HepG2 (cell line): ENCODE measurements around the gene NACC2. TPM values are rescaled to one million over a fixed set of nuclear protein-coding genes. Genes with fewer than 3 reads are reported as not detected.

Experiments used
- BRD4 ChIP-seq: sonication (generic); formaldehyde crosslinking; IDR thresholded peaks from 2 replicates; pipeline ENCODE4 v1.4.0; 2020; ENCODE audit warnings: missing genetic modification reagents
- CEBPG ChIP-seq: IDR thresholded peaks from 2 replicates; pipeline ENCODE4 v1.6.1; 2016
- ELF3 ChIP-seq: IDR thresholded peaks from 2 replicates; pipeline ENCODE4 v1.6.1; 2016; ENCODE audit warnings: missing genetic modification reagents, missing compliant biosample characterization
- GTF2F1 ChIP-seq: fragments of 150-350 bp; IDR thresholded peaks from 2 replicates; pipeline ENCODE4 v1.6.1; 2014; ENCODE audit warnings: low read length
- KDM1A ChIP-seq: IDR thresholded peaks from 2 replicates; pipeline ENCODE4 v1.6.1; 2016; ENCODE audit warnings: missing compliant biosample characterization
- LCORL ChIP-seq, 2 experiments: fragments of 450-650 bp in 1 of 2; sonication (generic) in 1 of 2; formaldehyde crosslinking in 1 of 2; IDR thresholded peaks; 2 replicates each; pipeline versions ENCODE4 v1.5.0 to v1.6.1; 2017 to 2020; ENCODE audit warnings: antibody characterized with exemption in 1 of 2, missing genetic modification reagents in 1 of 2
- MAFF ChIP-seq: IDR thresholded peaks from 2 replicates; pipeline ENCODE4 v1.6.1; 2011; ENCODE audit warnings: low read depth, low read length, improper control_type of control experiment
- MED1 ChIP-seq: sonication (generic); formaldehyde crosslinking; IDR thresholded peaks from 2 replicates; pipeline ENCODE4 v1.4.0; 2020; ENCODE audit warnings: missing genetic modification reagents
- NFKBIZ ChIP-seq: IDR thresholded peaks from 2 replicates; pipeline ENCODE4 v1.6.1; 2018; ENCODE audit warnings: missing genetic modification reagents, missing compliant biosample characterization
- SIN3B ChIP-seq: fragments of 150-350 bp; IDR thresholded peaks from 2 replicates; pipeline ENCODE4 v1.6.1; 2014; ENCODE audit warnings: low read length
- SMAD1 ChIP-seq: sonication (generic); formaldehyde crosslinking; IDR thresholded peaks from 2 replicates; pipeline ENCODE4 v1.4.0; 2020; ENCODE audit warnings: missing genetic modification reagents, low read depth, mild to moderate bottlenecking, borderline replicate concordance
- SNAI1 ChIP-seq: sonication (generic); formaldehyde crosslinking; IDR thresholded peaks from 2 replicates; pipeline ENCODE4 v1.5.0; 2020; ENCODE audit warnings: mild to moderate bottlenecking, missing genetic modification reagents, borderline replicate concordance
- ZBTB10 ChIP-seq: sonication (generic); formaldehyde crosslinking; IDR thresholded peaks from 2 replicates; pipeline ENCODE4 v1.4.0; 2020; ENCODE audit warnings: missing genetic modification reagents, borderline replicate concordance
- ZBTB33 ChIP-seq: sonication (generic); formaldehyde crosslinking; IDR thresholded peaks from 2 replicates; pipeline ENCODE4 v1.4.0; 2020; ENCODE audit warnings: missing genetic modification reagents
- ZFP1 ChIP-seq: IDR thresholded peaks from 2 replicates; pipeline ENCODE4 v1.6.1; 2016
- ZKSCAN5 ChIP-seq: sonication (generic); formaldehyde crosslinking; IDR thresholded peaks from 2 replicates; pipeline ENCODE4 v1.5.1; 2020; ENCODE audit warnings: mild to moderate bottlenecking, missing genetic modification reagents
- ZNF274 ChIP-seq: sonication (generic); formaldehyde crosslinking; IDR thresholded peaks from 2 replicates; pipeline ENCODE4 v1.5.1; 2020; ENCODE audit warnings: mild to moderate bottlenecking, missing genetic modification reagents
- ZNF329 ChIP-seq: sonication (generic); formaldehyde crosslinking; IDR thresholded peaks from 2 replicates; pipeline ENCODE4 v1.9.0; 2021; ENCODE audit warnings: low read depth, mild to moderate bottlenecking, missing genetic modification reagents
- ZNF350 ChIP-seq: sonication (generic); formaldehyde crosslinking; IDR thresholded peaks from 2 replicates; pipeline ENCODE4 v1.4.0; 2020; ENCODE audit warnings: mild to moderate bottlenecking, low read depth, missing genetic modification reagents, borderline replicate concordance
- ZNF615 ChIP-seq: sonication (generic); formaldehyde crosslinking; IDR thresholded peaks from 2 replicates; pipeline ENCODE4 v1.5.0; 2020; ENCODE audit warnings: mild to moderate bottlenecking, missing genetic modification reagents, borderline replicate concordance
- ZNF775 ChIP-seq: sonication (generic); formaldehyde crosslinking; IDR thresholded peaks from 2 replicates; pipeline ENCODE4 v1.4.0; 2020; ENCODE audit warnings: missing genetic modification reagents, mild to moderate bottlenecking, moderate library complexity, borderline replicate concordance
- polyA plus RNA-seq, 8 experiments: library from polyadenylated mRNA; depleted of rRNA in 3 of 8; stranded (reverse) in 7 of 8; unstranded in 1 of 8; fragments of >200 nt; fragmentation: Illumina TruSeq in 4 of 8; extraction: Trizol in 4 of 8; gene quantifications; 2 replicates each; pipeline versions ENCODE4 v1.2.1 to v1.2.3, GENCODE V29; 2011 to 2016; ENCODE audit warnings: low read depth in 4 of 8, missing spikeins in 1 of 8, mixed read lengths in 1 of 8; ENCODE audit not compliant: insufficient read depth in 1 of 8
- total RNA-seq, 5 experiments: library from RNA; depleted of rRNA; stranded (reverse); fragments of >200 nt; fragmentation: Illumina TruSeq; extraction: Trizol; gene quantifications; 2 replicates each; pipeline ENCODE4 v1.2.3, GENCODE V29; 2016; ENCODE audit warnings: low read depth in 1 of 5
- TF ChIP-seq, protein P1 (sequence below): sonication (generic); formaldehyde crosslinking; IDR thresholded peaks from 2 replicates; pipeline ENCODE4 v1.4.0; 2020; ENCODE audit warnings: missing genetic modification reagents
- TF ChIP-seq, protein P2 (sequence below): sonication (generic); formaldehyde crosslinking; conservative IDR thresholded peaks from 2 replicates; pipeline ENCODE4 v1.8.0; 2022; ENCODE audit warnings: low read depth, missing genetic modification reagents

The NACC2 gene
- total and polyA plus RNA-seq, 2 of the 13 experiments (the other 11 are each of a cell fraction or from before 2014, with no cell fraction given), result 5.9 to 12.3 TPM

DNA sequence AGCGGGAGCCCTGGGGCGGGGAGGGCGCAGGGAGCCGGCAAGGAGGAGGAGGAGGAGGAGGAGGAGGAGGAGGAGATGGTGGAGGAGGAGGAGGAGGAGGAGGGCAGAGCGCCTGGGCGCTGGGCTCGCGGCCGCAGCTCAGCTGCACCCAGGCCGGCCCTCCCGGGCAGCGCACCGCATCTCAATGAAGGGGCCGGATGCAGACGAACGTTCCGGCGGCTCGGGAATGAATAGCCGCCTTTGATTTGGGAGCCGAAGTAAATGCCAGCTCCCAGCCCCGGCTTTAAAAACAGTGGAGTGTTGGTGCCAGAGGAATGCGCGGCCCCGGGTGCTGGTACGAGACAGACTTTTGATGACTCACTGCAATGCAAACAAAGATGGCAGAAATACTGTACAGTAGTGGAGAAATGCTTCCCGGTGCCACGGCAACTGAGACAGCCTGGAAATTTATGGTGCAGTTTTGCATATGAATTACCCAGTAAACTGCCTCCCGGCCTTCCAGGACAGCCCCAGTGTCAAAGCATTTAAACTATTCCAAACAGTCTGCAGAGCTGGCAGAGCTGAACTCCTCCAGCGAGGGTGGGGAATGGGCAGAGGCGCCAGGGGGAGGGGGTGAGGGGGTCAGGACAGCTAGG, 43.1 kb downstream of the NACC2 start (continued):
- no peak for TF ChIP-seq SNAI1 (CRISPR knock-in tag)
- TF ChIP-seq ZNF775 (CRISPR knock-in tag), result no peak
- TF ChIP-seq ZKSCAN5 (CRISPR knock-in tag), result no peak
- peak; percentile 23; the same call in 1 of the 2 replicates for TF ChIP-seq CEBPG (CRISPR knock-in tag)
- no peak for TF ChIP-seq ZNF350 (CRISPR knock-in tag)
- TF ChIP-seq ZNF329, result no peak
- TF ChIP-seq MED1 (CRISPR knock-in tag), result 0 out of 2 replicates have a peak, but pooled peaks have one; percentile 33
- TF ChIP-seq BRD4, result no peak
- no peak for TF ChIP-seq KDM1A (CRISPR knock-in tag)
- TF ChIP-seq ZFP1 (CRISPR knock-in tag), result no peak
- TF ChIP-seq SIN3B, result no peak
- TF ChIP-seq, protein P1, sequence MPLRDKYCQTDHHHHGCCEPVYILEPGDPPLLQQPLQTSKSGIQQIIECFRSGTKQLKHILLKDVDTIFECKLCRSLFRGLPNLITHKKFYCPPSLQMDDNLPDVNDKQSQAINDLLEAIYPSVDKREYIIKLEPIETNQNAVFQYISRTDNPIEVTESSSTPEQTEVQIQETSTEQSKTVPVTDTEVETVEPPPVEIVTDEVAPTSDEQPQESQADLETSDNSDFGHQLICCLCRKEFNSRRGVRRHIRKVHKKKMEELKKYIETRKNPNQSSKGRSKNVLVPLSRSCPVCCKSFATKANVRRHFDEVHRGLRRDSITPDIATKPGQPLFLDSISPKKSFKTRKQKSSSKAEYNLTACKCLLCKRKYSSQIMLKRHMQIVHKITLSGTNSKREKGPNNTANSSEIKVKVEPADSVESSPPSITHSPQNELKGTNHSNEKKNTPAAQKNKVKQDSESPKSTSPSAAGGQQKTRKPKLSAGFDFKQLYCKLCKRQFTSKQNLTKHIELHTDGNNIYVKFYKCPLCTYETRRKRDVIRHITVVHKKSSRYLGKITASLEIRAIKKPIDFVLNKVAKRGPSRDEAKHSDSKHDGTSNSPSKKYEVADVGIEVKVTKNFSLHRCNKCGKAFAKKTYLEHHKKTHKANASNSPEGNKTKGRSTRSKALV (CRISPR knock-in tag), result no peak
- TF ChIP-seq LCORL (IDR thresholded peaks at IDR 0.05), result no peak
- TF ChIP-seq LCORL (CRISPR knock-in tag; IDR thresholded peaks at IDR 0.05), result peak; percentile 82
- TF ChIP-seq, protein P2, sequence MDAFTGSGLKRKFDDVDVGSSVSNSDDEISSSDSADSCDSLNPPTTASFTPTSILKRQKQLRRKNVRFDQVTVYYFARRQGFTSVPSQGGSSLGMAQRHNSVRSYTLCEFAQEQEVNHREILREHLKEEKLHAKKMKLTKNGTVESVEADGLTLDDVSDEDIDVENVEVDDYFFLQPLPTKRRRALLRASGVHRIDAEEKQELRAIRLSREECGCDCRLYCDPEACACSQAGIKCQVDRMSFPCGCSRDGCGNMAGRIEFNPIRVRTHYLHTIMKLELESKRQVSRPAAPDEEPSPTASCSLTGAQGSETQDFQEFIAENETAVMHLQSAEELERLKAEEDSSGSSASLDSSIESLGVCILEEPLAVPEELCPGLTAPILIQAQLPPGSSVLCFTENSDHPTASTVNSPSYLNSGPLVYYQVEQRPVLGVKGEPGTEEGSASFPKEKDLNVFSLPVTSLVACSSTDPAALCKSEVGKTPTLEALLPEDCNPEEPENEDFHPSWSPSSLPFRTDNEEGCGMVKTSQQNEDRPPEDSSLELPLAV, result no peak
- TF ChIP-seq ZBTB33 (CRISPR knock-in tag), result no peak; the same call in 1 of the 2 replicates
- TF ChIP-seq GTF2F1, result no peak
- no peak for TF ChIP-seq ZBTB10 (CRISPR knock-in tag)
- TF ChIP-seq ELF3 (CRISPR knock-in tag), result peak; percentile 47; the same call in 1 of the 2 replicates
- TF ChIP-seq MAFF, result no peak
- TF ChIP-seq SMAD1 (CRISPR knock-in tag), result no peak
- no peak for TF ChIP-seq ZNF274
- TF ChIP-seq ZNF615 (CRISPR knock-in tag), result no peak
- TF ChIP-seq NFKBIZ (CRISPR knock-in tag), result no peak
